ENCODE data around the gene TMEM11. TPM values are rescaled to one million over a fixed set of nuclear protein-coding genes. Genes with fewer than 3 reads are reported as not detected.

Gene TMEM11
- total and polyA plus RNA-seq, 4 donors = 7.9 to 28.0 (median 23.0) TPM

DNA sequence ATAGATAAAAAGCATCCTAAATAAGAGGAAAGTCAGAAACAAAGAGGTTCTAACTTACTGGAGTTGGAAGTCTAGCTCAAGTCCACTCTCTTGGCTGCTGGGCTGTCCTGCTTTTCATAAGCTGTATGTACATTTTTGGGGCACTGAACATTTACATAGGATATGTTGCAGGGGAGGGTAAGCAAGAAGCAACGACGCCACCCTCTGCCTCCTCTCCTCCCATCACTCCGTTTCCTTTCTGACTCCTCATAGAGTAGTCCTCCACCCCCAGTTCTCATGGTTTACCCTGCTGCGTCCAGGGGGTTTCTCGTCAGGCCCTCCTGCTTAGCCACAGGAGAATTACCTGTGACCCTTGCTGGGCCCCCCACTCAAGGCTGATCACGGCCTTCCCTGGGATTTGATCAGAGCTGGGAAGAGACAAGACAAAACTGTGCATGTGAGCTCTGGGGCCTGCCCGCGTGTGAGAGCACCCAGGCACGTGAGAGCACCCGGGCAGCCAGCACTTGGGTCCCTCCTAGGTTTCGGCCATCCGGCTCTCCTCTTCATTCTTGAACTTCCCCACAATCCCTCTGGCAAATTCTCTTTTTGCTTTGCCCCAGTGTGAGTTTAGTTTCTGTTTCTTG lies 37.1 kb downstream of the TMEM11 start:
- Histone ChIP-seq H3K27ac (ENCODE audit: low read depth, low read length) (no peak overlapping the region), H3K9me3 (ENCODE audit: control insufficient read depth, insufficient read depth, low read length) (no peaks in the 10 kb centered on the region), H3K36me3 (ENCODE audit: control insufficient read depth, insufficient read depth, low read length) (peaks cover 15% of the 10 kb centered on the region), H3K4me3 (ENCODE audit: low read depth, low read length) (no peak overlapping the region), H3K4me1 (ENCODE audit: control insufficient read depth, insufficient read depth, low read length) (no peaks in the 10 kb centered on the region), H3K27me3 (ENCODE audit: control insufficient read depth, insufficient read depth, low read length) (no peaks in the 10 kb centered on the region)
- 77% methylated on average over 8 of the region's 12 CpGs for WGBS (ENCODE audit: insufficient coverage)
- no peak for DNase-seq (ENCODE audit: low read depth in 4 of 6, low spot score in 6 of 6)

DNA sequence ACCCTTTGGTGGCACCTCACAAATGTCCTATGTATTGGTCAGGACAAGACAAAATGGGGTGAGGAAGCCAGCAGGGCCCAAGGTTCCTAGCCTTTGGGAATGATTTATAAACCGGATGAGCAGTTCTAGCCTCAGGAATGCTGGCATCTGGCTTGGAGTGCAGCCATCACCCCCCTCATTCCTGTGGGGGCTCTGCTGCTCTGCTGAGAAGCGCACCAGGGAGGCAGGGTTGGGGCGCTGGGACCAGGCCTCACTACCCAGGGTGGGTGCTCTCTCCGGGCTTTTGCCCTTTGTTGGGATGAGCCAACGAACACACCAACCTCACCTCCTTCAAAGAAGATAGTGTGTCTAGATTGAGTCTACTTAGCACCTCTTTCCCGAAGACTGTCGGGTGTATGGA lies 39.2 kb downstream of the TMEM11 start:
- Histone ChIP-seq H3K27ac (ENCODE audit: low read depth, low read length) (no peak overlapping the region), H3K36me3 (ENCODE audit: control insufficient read depth, insufficient read depth, low read length) (peaks cover 19% of the 10 kb centered on the region)
- 88% methylated on average over 2 of the region's 7 CpGs for WGBS (ENCODE audit: insufficient coverage)

DNA sequence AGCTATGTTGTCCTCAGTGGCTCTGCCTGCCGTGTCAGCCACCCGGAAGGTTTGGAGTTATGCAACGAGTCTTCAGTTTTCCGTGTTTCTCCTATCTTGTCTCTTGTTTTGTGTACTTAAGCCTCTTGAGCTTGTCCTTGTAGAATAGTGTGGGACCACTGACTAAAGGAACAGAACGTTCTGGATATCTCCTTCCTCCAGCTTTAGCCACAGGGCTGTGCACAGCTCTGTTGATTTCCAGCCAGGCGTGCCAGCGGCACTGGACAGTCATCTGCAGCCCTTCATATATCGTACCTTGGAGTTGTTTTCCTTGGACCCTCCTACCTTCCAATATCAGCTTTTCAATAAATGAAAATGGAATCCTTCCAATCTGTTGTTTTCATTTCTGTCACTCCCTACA lies 39.8 kb downstream of the TMEM11 start:
- Histone ChIP-seq H3K4me3 (ENCODE audit: low read depth, low read length) (no peak overlapping the region), H3K27me3 (ENCODE audit: control insufficient read depth, insufficient read depth, low read length) (no peaks in the 10 kb centered on the region), H3K36me3 (ENCODE audit: control insufficient read depth, insufficient read depth, low read length) (peaks cover 19% of the 10 kb centered on the region), H3K4me1 (ENCODE audit: control insufficient read depth, insufficient read depth, low read length) (peaks cover 10% of the 10 kb centered on the region), H3K27ac (ENCODE audit: low read depth, low read length) (no peak overlapping the region), H3K9me3 (ENCODE audit: control insufficient read depth, insufficient read depth, low read length) (no peaks in the 10 kb centered on the region)
- DNase-seq (ENCODE audit: low read depth in 4 of 6, low spot score in 6 of 6) = no peak
- 95% methylated on average over 8 of the region's 8 CpGs for WGBS (ENCODE audit: insufficient coverage)

More for the DNA sequence above, 39.2 kb downstream of the TMEM11 start:
- H3K27me3 ChIP-seq (ENCODE audit: control insufficient read depth, insufficient read depth, low read length) = no peaks in the 10 kb centered on the region
- no peaks in the 10 kb centered on the region for H3K9me3 ChIP-seq (ENCODE audit: control insufficient read depth, insufficient read depth, low read length)
- no peak overlapping the region for H3K4me3 ChIP-seq (ENCODE audit: low read depth, low read length)
- peaks cover 5% of the 10 kb centered on the region for H3K4me1 ChIP-seq (ENCODE audit: control insufficient read depth, insufficient read depth, low read length)
- DNase-seq (ENCODE audit: low read depth in 4 of 6, low spot score in 6 of 6) = no peak

DNA sequence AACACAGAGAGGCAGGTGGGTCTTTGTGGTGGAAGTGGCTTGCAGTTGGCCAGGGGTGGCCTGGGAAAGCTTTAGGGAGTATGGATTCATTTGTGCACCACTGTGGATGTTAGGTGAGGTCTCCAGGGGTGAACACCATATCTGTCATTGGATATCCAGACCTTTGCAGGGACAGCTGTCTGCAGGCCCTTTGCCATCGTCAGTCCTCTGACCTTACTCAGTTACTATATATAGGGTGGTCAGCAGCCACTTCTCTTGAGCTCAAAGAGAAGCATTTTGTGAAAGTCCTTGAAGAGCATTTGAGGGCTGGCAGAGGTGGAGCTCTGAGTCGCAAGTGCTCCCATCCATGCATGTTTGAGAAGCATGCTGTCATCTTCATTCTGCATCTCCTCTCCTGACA lies 40.4 kb downstream of the TMEM11 start:
- Histone ChIP-seq H3K27me3 (ENCODE audit: control insufficient read depth, insufficient read depth, low read length) (no peaks in the 10 kb centered on the region), H3K4me1 (ENCODE audit: control insufficient read depth, insufficient read depth, low read length) (peaks cover 13% of the 10 kb centered on the region), H3K36me3 (ENCODE audit: control insufficient read depth, insufficient read depth, low read length) (peaks cover 19% of the 10 kb centered on the region), H3K9me3 (ENCODE audit: control insufficient read depth, insufficient read depth, low read length) (no peaks in the 10 kb centered on the region), H3K4me3 (ENCODE audit: low read depth, low read length) (no peak overlapping the region), H3K27ac (ENCODE audit: low read depth, low read length) (no peak overlapping the region)
- no peak for DNase-seq (ENCODE audit: low read depth in 4 of 6, low spot score in 6 of 6)
- 100% methylated on average over 1 of the region's 2 CpGs for WGBS (ENCODE audit: insufficient coverage)

DNA sequence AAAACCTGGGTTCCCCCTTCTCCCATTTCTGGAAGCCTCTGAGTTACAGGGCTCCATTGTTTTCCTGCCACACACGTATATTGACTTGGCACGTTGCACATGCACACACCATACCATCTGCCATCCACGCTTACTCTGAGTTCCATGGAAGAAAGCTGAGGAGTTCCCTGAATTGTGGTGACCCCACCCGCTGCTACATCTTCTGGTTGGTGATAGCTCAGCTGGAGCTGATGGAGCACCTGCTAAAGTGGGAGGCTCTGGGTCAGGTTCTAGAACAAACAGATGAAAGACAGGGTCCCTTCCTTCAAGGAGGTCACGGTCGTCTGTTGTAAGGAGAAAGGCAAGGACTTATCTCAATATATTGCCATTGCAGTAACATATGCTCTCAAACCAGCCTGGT lies 41.1 kb downstream of the TMEM11 start:
- H3K4me1 ChIP-seq (ENCODE audit: control insufficient read depth, insufficient read depth, low read length) = peaks cover 16% of the 10 kb centered on the region
- H3K9me3 ChIP-seq (ENCODE audit: control insufficient read depth, insufficient read depth, low read length) = no peaks in the 10 kb centered on the region
- DNase-seq (ENCODE audit: low read depth in 4 of 6, low spot score in 6 of 6) = no peak
- no peak overlapping the region for H3K27ac ChIP-seq (ENCODE audit: low read depth, low read length)
- no peaks in the 10 kb centered on the region for H3K27me3 ChIP-seq (ENCODE audit: control insufficient read depth, insufficient read depth, low read length)
- no peak overlapping the region for H3K4me3 ChIP-seq (ENCODE audit: low read depth, low read length)
- 100% methylated on average over 1 of the region's 6 CpGs for WGBS (ENCODE audit: insufficient coverage)
- H3K36me3 ChIP-seq (ENCODE audit: control insufficient read depth, insufficient read depth, low read length) = peaks cover 19% of the 10 kb centered on the region

DNA sequence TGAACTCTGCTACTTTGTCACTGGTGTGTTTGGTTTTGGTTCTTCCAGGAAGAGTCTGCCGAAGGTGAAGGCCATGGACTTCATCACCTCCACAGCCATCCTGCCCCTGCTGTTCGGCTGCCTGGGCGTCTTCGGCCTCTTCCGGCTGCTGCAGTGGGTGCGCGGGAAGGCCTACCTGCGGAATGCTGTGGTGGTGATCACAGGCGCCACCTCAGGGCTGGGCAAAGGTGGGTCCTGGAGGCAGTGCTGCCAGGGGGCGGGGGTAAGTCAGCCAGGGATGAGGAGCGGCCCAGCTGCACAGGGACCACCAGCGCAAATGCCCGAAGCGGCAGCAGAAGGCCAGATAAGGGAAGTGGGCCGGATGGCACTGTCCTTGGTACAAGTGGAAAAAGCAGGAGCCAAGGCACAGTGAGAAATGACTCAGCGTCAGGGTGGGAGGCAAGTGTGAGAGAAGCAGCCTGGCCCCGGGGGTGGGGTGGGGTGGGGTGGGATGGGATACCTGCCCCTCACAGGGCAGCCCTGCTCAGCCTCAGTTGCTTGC lies 41.9 kb downstream of the TMEM11 start:
- Histone ChIP-seq H3K4me3 (ENCODE audit: low read depth, low read length) (no peak overlapping the region), H3K4me1 (ENCODE audit: control insufficient read depth, insufficient read depth, low read length) (peaks cover 16% of the 10 kb centered on the region), H3K9me3 (ENCODE audit: control insufficient read depth, insufficient read depth, low read length) (no peaks in the 10 kb centered on the region), H3K27me3 (ENCODE audit: control insufficient read depth, insufficient read depth, low read length) (no peaks in the 10 kb centered on the region), H3K27ac (ENCODE audit: low read depth, low read length) (no peak overlapping the region), H3K36me3 (ENCODE audit: control insufficient read depth, insufficient read depth, low read length) (peaks cover 19% of the 10 kb centered on the region)
- DNase-seq (ENCODE audit: low read depth in 4 of 6, low spot score in 6 of 6) = no peak
- 99% methylated on average over 17 of the region's 17 CpGs for WGBS (ENCODE audit: insufficient coverage)

DNA sequence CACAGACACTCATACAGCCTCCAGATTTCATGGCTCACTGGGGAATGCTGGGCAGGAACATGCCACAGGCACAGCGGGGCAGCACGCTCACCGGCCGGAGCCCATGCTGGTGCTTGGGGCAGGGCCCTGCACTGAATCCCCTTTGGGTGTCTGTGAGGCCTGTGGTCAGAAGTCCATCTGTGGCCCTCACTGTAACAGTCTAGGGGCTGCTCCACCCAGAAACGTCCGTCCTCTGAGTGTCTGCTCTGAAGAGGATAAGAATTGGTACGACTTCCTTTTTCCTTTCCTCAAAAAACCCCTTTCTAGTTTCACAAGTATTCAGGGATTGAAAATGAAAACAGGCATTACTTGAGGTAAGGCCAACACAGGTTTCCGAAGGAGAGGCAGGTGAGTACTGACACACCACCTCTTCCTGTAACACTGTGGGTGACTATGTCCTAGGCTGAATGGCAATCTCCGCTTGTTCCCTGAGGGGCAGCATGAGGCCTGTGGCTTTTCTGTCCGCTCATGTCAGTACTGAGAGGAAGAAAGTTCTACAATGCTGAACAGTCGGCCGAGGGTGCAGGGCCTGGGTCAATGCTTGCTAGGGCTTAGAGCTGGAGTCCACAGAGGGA lies 42.5 kb downstream of the TMEM11 start:
- H3K36me3 ChIP-seq (ENCODE audit: control insufficient read depth, insufficient read depth, low read length) = peaks cover 19% of the 10 kb centered on the region
- no peaks in the 10 kb centered on the region for H3K27me3 ChIP-seq (ENCODE audit: control insufficient read depth, insufficient read depth, low read length)
- 96% methylated on average over 9 of the region's 12 CpGs for WGBS (ENCODE audit: insufficient coverage)
- H3K4me1 ChIP-seq (ENCODE audit: control insufficient read depth, insufficient read depth, low read length) = peaks cover 16% of the 10 kb centered on the region
- DNase-seq (ENCODE audit: low read depth in 4 of 6, low spot score in 6 of 6) = no peak
- no peak overlapping the region for H3K27ac ChIP-seq (ENCODE audit: low read depth, low read length)
- no peaks in the 10 kb centered on the region for H3K9me3 ChIP-seq (ENCODE audit: control insufficient read depth, insufficient read depth, low read length)
- no peak overlapping the region for H3K4me3 ChIP-seq (ENCODE audit: low read depth, low read length)

DNA sequence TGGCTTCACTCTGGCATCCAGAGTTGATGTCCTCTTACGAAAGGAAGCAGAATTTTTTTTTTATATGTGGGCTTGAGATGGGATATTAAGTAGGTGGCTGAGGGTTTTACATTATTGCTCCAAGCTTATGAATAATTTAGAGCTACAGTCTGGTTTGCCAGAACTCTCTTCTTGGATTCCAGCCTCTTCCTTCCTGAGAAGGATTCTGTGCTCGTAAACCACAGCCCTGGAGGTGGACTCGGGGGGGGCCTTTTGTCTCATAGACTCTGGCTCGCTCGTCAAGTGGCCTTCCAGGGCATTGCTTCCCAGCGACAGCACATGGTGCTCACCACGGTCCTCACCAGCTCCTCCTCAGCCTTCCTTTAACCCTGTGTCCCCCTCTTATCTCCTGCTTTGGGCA lies 43.2 kb downstream of the TMEM11 start:
- DNase-seq (ENCODE audit: low read depth in 4 of 6, low spot score in 6 of 6) = no peak
- H3K27me3 ChIP-seq (ENCODE audit: control insufficient read depth, insufficient read depth, low read length) = no peaks in the 10 kb centered on the region
- H3K36me3 ChIP-seq (ENCODE audit: control insufficient read depth, insufficient read depth, low read length) = peaks cover 19% of the 10 kb centered on the region
- no peaks in the 10 kb centered on the region for H3K9me3 ChIP-seq (ENCODE audit: control insufficient read depth, insufficient read depth, low read length)
- 75% methylated on average over 4 of the region's 7 CpGs for WGBS (ENCODE audit: insufficient coverage)
- no peak overlapping the region for H3K4me3 ChIP-seq (ENCODE audit: low read depth, low read length)
- no peak overlapping the region for H3K27ac ChIP-seq (ENCODE audit: low read depth, low read length)
- H3K4me1 ChIP-seq (ENCODE audit: control insufficient read depth, insufficient read depth, low read length) = peaks cover 21% of the 10 kb centered on the region

DNA sequence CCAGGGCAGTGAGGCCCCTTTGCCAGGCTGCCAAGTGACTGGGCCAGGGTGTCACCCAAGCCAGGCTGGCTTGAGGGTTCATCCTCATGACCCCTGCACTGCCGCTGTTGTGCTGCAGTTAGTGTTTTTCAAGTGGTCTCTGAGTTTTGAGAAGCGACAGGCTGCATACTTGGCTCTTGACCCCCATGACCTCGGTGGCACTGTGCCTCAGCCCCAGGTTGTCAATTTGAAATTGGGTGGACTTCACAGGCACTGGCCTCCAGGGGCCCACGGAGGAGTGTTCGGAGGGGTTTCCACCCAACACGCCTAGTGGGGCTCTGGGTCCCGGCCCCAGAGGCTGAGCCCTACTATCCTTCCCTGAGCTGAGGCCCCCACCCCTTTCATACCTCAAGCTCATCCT lies 44.5 kb downstream of the TMEM11 start:
- no peaks in the 10 kb centered on the region for H3K9me3 ChIP-seq (ENCODE audit: control insufficient read depth, insufficient read depth, low read length)
- H3K36me3 ChIP-seq (ENCODE audit: control insufficient read depth, insufficient read depth, low read length) = peaks cover 11% of the 10 kb centered on the region
- no peaks in the 10 kb centered on the region for H3K27me3 ChIP-seq (ENCODE audit: control insufficient read depth, insufficient read depth, low read length)
- no peak for DNase-seq (ENCODE audit: low read depth in 4 of 6, low spot score in 6 of 6)
- no peak overlapping the region for H3K27ac ChIP-seq (ENCODE audit: low read depth, low read length)
- H3K4me1 ChIP-seq (ENCODE audit: control insufficient read depth, insufficient read depth, low read length) = peaks cover 21% of the 10 kb centered on the region
- 96% methylated on average over 7 of the region's 7 CpGs for WGBS (ENCODE audit: insufficient coverage)
- no peak overlapping the region for H3K4me3 ChIP-seq (ENCODE audit: low read depth, low read length)

DNA sequence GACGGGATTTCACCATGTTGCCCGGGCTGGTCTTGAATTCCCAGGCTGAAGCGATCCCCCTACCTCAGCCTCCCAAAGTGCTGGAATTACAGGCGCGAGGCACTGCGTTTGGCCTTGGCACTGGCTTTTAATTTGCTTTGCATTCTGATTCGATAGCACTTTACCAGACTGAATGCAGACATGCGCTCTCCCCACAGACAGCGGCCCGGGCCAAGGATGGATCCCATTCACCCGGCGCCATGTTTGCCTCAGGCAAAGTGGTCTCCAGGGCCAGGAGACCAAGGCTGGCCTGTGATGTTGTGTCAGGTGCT lies 45.5 kb downstream of the TMEM11 start:
- H3K36me3 ChIP-seq (ENCODE audit: control insufficient read depth, insufficient read depth, low read length) = peaks cover 11% of the 10 kb centered on the region
- no peak for DNase-seq (ENCODE audit: low read depth in 4 of 6, low spot score in 6 of 6)
- H3K9me3 ChIP-seq (ENCODE audit: control insufficient read depth, insufficient read depth, low read length) = no peaks in the 10 kb centered on the region
- H3K27ac ChIP-seq (ENCODE audit: low read depth, low read length) = no peak overlapping the region
- H3K27me3 ChIP-seq (ENCODE audit: control insufficient read depth, insufficient read depth, low read length) = no peaks in the 10 kb centered on the region
- no peak overlapping the region for H3K4me3 ChIP-seq (ENCODE audit: low read depth, low read length)
- H3K4me1 ChIP-seq (ENCODE audit: control insufficient read depth, insufficient read depth, low read length) = peaks cover 21% of the 10 kb centered on the region
- WGBS (ENCODE audit: insufficient coverage) = 91% methylated on average over 11 of the region's 12 CpGs

All from spinal cord (tissue), 10 donors.